ENCODE data around the gene GJB2. TPM values are rescaled to one million over a fixed set of nuclear protein-coding genes. Genes with fewer than 3 reads are reported as not detected.

The GJB2 gene
- total and polyA plus RNA-seq, 2 of the 8 experiments (the other 6 are each of a cell fraction or from before 2014, with no cell fraction given), result 0.20 to 0.21 TPM

DNA sequence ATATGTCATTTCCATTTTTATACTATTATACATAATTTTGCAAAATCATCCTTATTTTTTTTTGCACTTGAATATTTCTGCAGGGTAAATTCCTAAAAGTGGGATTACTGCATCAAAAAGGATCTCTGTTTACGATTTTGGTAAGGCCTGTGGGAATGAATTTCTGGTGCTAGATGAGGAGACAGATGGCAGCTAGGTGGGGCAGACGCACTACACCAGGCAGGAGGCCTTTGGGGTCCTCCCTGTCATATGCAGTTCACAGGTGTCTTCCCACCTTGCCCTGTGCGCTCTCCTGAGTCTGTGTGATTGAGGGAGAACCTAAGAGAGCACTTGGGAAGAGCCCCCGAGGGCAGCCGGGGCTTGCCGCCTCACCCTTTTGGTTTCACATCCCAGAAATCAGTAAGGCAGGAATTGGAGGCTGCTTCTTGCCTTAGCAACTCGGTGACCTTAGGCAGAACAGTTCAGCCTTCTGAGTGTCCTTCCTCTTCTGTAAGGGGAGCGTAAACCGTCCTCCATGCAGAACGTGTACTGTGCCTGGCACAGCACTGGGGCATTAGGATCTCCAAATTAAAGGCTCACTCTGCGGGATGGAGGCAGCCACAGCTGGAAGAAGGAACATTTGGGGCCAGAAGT, 13.4 kb upstream of the GJB2 start:
- CTCF ChIA-PET (ENCODE audit: partially characterized antibody), result interaction anchor here (1.0 to 2.4 kb wide), 4 partner anchors 9 to 251 kb away, joined by 3 to 9 read pairs (median 4); no protein-coding TSS in a partner anchor
- H3K56ac ChIP-seq (replicated peaks; ENCODE audit: insufficient read length, low read depth, low read length), result no peak overlapping the region
- no peak for TF ChIP-seq SUZ12 (IDR thresholded peaks at IDR 0.05; ENCODE audit: low read length)
- no peak for TF ChIP-seq GTF2F1 (IDR thresholded peaks at IDR 0.05; ENCODE audit: borderline replicate concordance, low read depth, low read length)
- no peak for TF ChIP-seq ASH2L (IDR thresholded peaks at IDR 0.05; ENCODE audit: low read length)
- TF ChIP-seq FOSL1 (IDR thresholded peaks at IDR 0.05; ENCODE audit: insufficient read depth, low read depth, low read length), result no peak
- no peak for TF ChIP-seq SP4 (IDR thresholded peaks at IDR 0.05; ENCODE audit: low read length)
- TF ChIP-seq, protein P1, sequence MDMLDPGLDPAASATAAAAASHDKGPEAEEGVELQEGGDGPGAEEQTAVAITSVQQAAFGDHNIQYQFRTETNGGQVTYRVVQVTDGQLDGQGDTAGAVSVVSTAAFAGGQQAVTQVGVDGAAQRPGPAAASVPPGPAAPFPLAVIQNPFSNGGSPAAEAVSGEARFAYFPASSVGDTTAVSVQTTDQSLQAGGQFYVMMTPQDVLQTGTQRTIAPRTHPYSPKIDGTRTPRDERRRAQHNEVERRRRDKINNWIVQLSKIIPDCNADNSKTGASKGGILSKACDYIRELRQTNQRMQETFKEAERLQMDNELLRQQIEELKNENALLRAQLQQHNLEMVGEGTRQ (IDR thresholded peaks at IDR 0.05; ENCODE audit: low read length), result no peak
- no peak for TF ChIP-seq KDM5A (IDR thresholded peaks at IDR 0.05; ENCODE audit: low read length)
- TF ChIP-seq CBX8 (IDR thresholded peaks at IDR 0.05; ENCODE audit: borderline replicate concordance, low read depth, low read length), result no peak
- TF ChIP-seq MAX (IDR thresholded peaks at IDR 0.05), result no peak
- no peak for TF ChIP-seq MAFK (IDR thresholded peaks at IDR 0.05; ENCODE audit: low read depth, low read length)
- TF ChIP-seq POLR2A (IDR thresholded peaks at IDR 0.05; ENCODE audit: control extremely low read depth in 1 of 2, low read depth in 2 of 2, low read length in 2 of 2), result no peak
- no peak for TF ChIP-seq SP2 (IDR thresholded peaks at IDR 0.05; ENCODE audit: low read length)
- TF ChIP-seq RAD21 (IDR thresholded peaks at IDR 0.05 in 1 of 2, conservative IDR thresholded peaks at IDR 0.05 in 1 of 2; ENCODE audit: low read depth in 2 of 2, low read length in 2 of 2), result peak; percentile 45 to 64

More for the DNA sequence above, 13.4 kb upstream of the GJB2 start:
- no peak overlapping the region for H2AK5ac ChIP-seq (ENCODE audit: low read depth, low read length)
- no peaks in the 10 kb centered on the region for H3K79me1 ChIP-seq (ENCODE audit: low read depth, low read length)
- no peak overlapping the region for H2BK120ac ChIP-seq (replicated peaks; ENCODE audit: low read depth, low read length)
- H2AFZ ChIP-seq (ENCODE audit: low read length), result no peak overlapping the region
- no peak overlapping the region for H3K4me3 ChIP-seq (ENCODE audit: extremely low read depth in 1 of 4, insufficient read depth in 2 of 4, low read depth in 3 of 4, low read length in 4 of 4)
- no peaks in the 10 kb centered on the region for H3K79me2 ChIP-seq (ENCODE audit: control insufficient read depth in 1 of 2, insufficient read depth in 2 of 2, low read length in 2 of 2)
- no peak overlapping the region for H4K8ac ChIP-seq (ENCODE audit: extremely low read depth, insufficient read depth, low read length)
- 87% methylated on average over 11 of the region's 11 CpGs; no CpG with 5 or more reads in 1 of the 2 experiments for WGBS, 2 experiments (ENCODE audit: extremely low coverage in 1 of 2, insufficient coverage in 1 of 2, insufficient read length in 1 of 2, insufficient replicate concordance in 2 of 2, low coverage in 1 of 2, low lambda C conversion rate in 2 of 2, missing lambda C conversion rate in 1 of 2)
- no peak overlapping the region for H2BK12ac ChIP-seq (ENCODE audit: low read depth, low read length)
- no peak for DNase-seq (ENCODE audit: low read depth in 1 of 2, low spot score in 2 of 2)
- no peak overlapping the region for H2BK15ac ChIP-seq (ENCODE audit: low read length)
- H3K36me3 ChIP-seq (ENCODE audit: control insufficient read depth in 2 of 4, insufficient read depth in 4 of 4, low read length in 3 of 4), result no peaks in the 10 kb centered on the region
- no peaks in the 10 kb centered on the region for H3K4me1 ChIP-seq (replicated peaks in 1 of 4; ENCODE audit: control insufficient read depth in 3 of 4, insufficient read depth in 4 of 4, low read length in 3 of 4)
- H3K23ac ChIP-seq (ENCODE audit: insufficient read length), result no peak overlapping the region
- H3K4ac ChIP-seq (replicated peaks; ENCODE audit: insufficient read length, low read depth, low read length), result no peak overlapping the region
- POLR2A ChIA-PET (ENCODE audit: partially characterized antibody), result no interaction called here
- H3K4me2 ChIP-seq (ENCODE audit: insufficient read depth in 1 of 2, low read depth in 2 of 2, low read length in 2 of 2), result no peak overlapping the region
- H4K5ac ChIP-seq (ENCODE audit: insufficient read length, low read depth, low read length), result no peak overlapping the region
- FAIRE-seq, result no peak
- peaks cover 0 to 3% (median 0%) of the 10 kb centered on the region in 4 experiments; a peak in 1 of 7 replicates for H3K27me3 ChIP-seq (replicated peaks in 1 of 4; ENCODE audit: control insufficient read depth in 3 of 4, extremely low read depth in 1 of 4, insufficient read depth in 3 of 4, low read length in 3 of 4)
- peaks cover 0 to 2% of the 10 kb centered on the region in 2 experiments for H4K20me1 ChIP-seq (replicated peaks in 1 of 2; ENCODE audit: control insufficient read depth in 1 of 2, insufficient read depth in 2 of 2, low read length in 2 of 2)
- peaks cover 0 to 3% of the 10 kb centered on the region in 2 experiments; a peak in 1 of 4 replicates for H3K9me3 ChIP-seq (ENCODE audit: insufficient read depth in 2 of 2, low read depth in 1 of 2, low read length in 1 of 2)
- H3K23me2 ChIP-seq (ENCODE audit: low read depth, low read length), result no peaks in the 10 kb centered on the region
- H4K91ac ChIP-seq (replicated peaks; ENCODE audit: insufficient read length, low read length), result no peak overlapping the region
- no peak overlapping the region for H3K27ac ChIP-seq (ENCODE audit: low read depth, low read length)
- H2BK20ac ChIP-seq (ENCODE audit: low read length), result no peak overlapping the region
- H2BK5ac ChIP-seq (ENCODE audit: low read depth, low read length), result no peak overlapping the region
- no peak overlapping the region for H3K9ac ChIP-seq (replicated peaks in 1 of 4; ENCODE audit: extremely low read depth in 1 of 4, low read depth in 3 of 4, low read length in 3 of 4)
- H3K18ac ChIP-seq (ENCODE audit: extremely low read depth, low read length), result no peak overlapping the region
- no peak overlapping the region for H3K14ac ChIP-seq (ENCODE audit: insufficient read length)
